HepG2 (cell line): ENCODE measurements around the gene ZNF530. TPM values are rescaled to one million over a fixed set of nuclear protein-coding genes. Genes with fewer than 3 reads are reported as not detected.

ENCODE experiments used
- ATF1 ChIP-seq: IDR thresholded peaks from 2 replicates; pipeline ENCODE4 v1.6.1; 2016; ENCODE audit warnings: mild to moderate bottlenecking, control low read depth
- ATF7 ChIP-seq, 2 experiments: fragments of 450-650 bp in 1 of 2; sonication (generic) in 1 of 2; formaldehyde crosslinking in 1 of 2; IDR thresholded peaks; 2 replicates each; pipeline versions ENCODE4 v1.4.0 to v1.6.1; 2016 to 2020; ENCODE audit warnings: antibody characterized with exemption in 1 of 2, mild to moderate bottlenecking in 1 of 2, missing genetic modification reagents in 1 of 2
- CHD4 ChIP-seq: fragments of 200-600 bp; sonication (generic); IDR thresholded peaks from 2 replicates; pipeline ENCODE4 v1.7.0; 2017; ENCODE audit warnings: mild to moderate bottlenecking, low read length, borderline replicate concordance
- EP300 ChIP-seq, 3 experiments: sonication (generic) in 1 of 3; formaldehyde crosslinking in 1 of 3; IDR thresholded peaks; 2 replicates each; pipeline versions ENCODE4 v1.5.1 to v1.6.1; 2011 to 2020; ENCODE audit warnings: low read depth in 2 of 3, low read length in 2 of 3, borderline replicate concordance in 1 of 3, improper control_type of control experiment in 1 of 3, mild to moderate bottlenecking in 1 of 3, missing genetic modification reagents in 1 of 3, moderate library complexity in 1 of 3
- FOSL1 ChIP-seq: sonication (generic); formaldehyde crosslinking; IDR thresholded peaks from 2 replicates; pipeline ENCODE4 v1.9.0; 2021; ENCODE audit warnings: missing genetic modification reagents, borderline replicate concordance
- FOXJ3 ChIP-seq: sonication (generic); formaldehyde crosslinking; IDR thresholded peaks from 2 replicates; pipeline ENCODE4 v1.4.0; 2020; ENCODE audit warnings: missing genetic modification reagents, mild to moderate bottlenecking, borderline replicate concordance
- HNF4G ChIP-seq, 2 experiments: sonication (generic) in 1 of 2; formaldehyde crosslinking in 1 of 2; IDR thresholded peaks; 2 replicates each; pipeline versions ENCODE4 v1.4.0 to v1.6.1; 2011 to 2020; ENCODE audit warnings: borderline replicate concordance in 2 of 2, low read depth in 2 of 2, mild to moderate bottlenecking in 2 of 2, low read length in 1 of 2, missing genetic modification reagents in 1 of 2, moderate library complexity in 1 of 2
- KDM1A ChIP-seq: IDR thresholded peaks from 2 replicates; pipeline ENCODE4 v1.6.1; 2016; ENCODE audit warnings: missing compliant biosample characterization
- KLF12 ChIP-seq: sonication (generic); formaldehyde crosslinking; IDR thresholded peaks from 2 replicates; pipeline ENCODE4 v1.4.0; 2020; ENCODE audit warnings: missing genetic modification reagents, borderline replicate concordance
- MXD4 ChIP-seq: IDR thresholded peaks from 2 replicates; pipeline ENCODE4 v1.6.1; 2016; ENCODE audit warnings: mild to moderate bottlenecking, missing biosample characterization, missing genetic modification reagents
- NCOA2 ChIP-seq: sonication (generic); formaldehyde crosslinking; IDR thresholded peaks from 2 replicates; pipeline ENCODE4 v1.8.0; 2022; ENCODE audit warnings: inconsistent platforms
- NCOR1 ChIP-seq: fragments of 200-600 bp; sonication (generic); IDR thresholded peaks from 2 replicates; pipeline ENCODE4 v1.7.0; 2017; ENCODE audit warnings: antibody characterized with exemption, low read length, borderline replicate concordance
- RAD21 ChIP-seq: fragments of 450-650 bp; formaldehyde crosslinking; IDR thresholded peaks from 2 replicates; pipeline ENCODE4 v1.5.0; 2020; ENCODE audit warnings: mild to moderate bottlenecking
- RAD51 ChIP-seq: fragments of 450-650 bp; IDR thresholded peaks from 2 replicates; pipeline ENCODE4 v1.6.1; 2016; ENCODE audit warnings: borderline replicate concordance
- REL ChIP-seq: sonication (generic); formaldehyde crosslinking; conservative IDR thresholded peaks from 2 replicates; pipeline ENCODE4 v1.8.0; 2022; ENCODE audit warnings: mild to moderate bottlenecking, missing genetic modification reagents, moderate library complexity
- U2AF2 ChIP-seq: fragments of 200-400 bp; formaldehyde crosslinking; IDR thresholded peaks from 2 replicates; pipeline ENCODE4 v1.6.1; 2017; ENCODE audit warnings: low read depth, mild to moderate bottlenecking, low read length
- ZMYM4 ChIP-seq: sonication (generic); formaldehyde crosslinking; IDR thresholded peaks from 2 replicates; pipeline ENCODE4 v1.8.1; 2023; ENCODE audit warnings: mild to moderate bottlenecking, missing genetic modification reagents
- ZNF274 ChIP-seq: sonication (generic); formaldehyde crosslinking; IDR thresholded peaks from 2 replicates; pipeline ENCODE4 v1.5.1; 2020; ENCODE audit warnings: mild to moderate bottlenecking, missing genetic modification reagents
- ZNF282 ChIP-seq: fragments of 450-650 bp; IDR thresholded peaks from 2 replicates; pipeline ENCODE4 v1.6.1; 2018; ENCODE audit not compliant: partially characterized antibody
- ZNF501 ChIP-seq: sonication (generic); formaldehyde crosslinking; IDR thresholded peaks from 2 replicates; pipeline ENCODE4 v1.5.1; 2020; ENCODE audit warnings: mild to moderate bottlenecking, moderate library complexity, missing genetic modification reagents
- ZNF564 ChIP-seq: sonication (generic); formaldehyde crosslinking; IDR thresholded peaks from 2 replicates; pipeline ENCODE4 v1.8.1; 2023; ENCODE audit warnings: mild to moderate bottlenecking, missing genetic modification reagents
- ZNF703 ChIP-seq: sonication (generic); formaldehyde crosslinking; IDR thresholded peaks from 2 replicates; pipeline ENCODE4 v1.5.1; 2020; ENCODE audit warnings: missing genetic modification reagents, mild to moderate bottlenecking, moderate library complexity, borderline replicate concordance
- polyA plus RNA-seq, 8 experiments: library from polyadenylated mRNA; depleted of rRNA in 3 of 8; stranded (reverse) in 7 of 8; unstranded in 1 of 8; fragments of >200 nt; fragmentation: Illumina TruSeq in 4 of 8; extraction: Trizol in 4 of 8; gene quantifications; 2 replicates each; pipeline versions ENCODE4 v1.2.1 to v1.2.3, GENCODE V29; 2011 to 2016; ENCODE audit warnings: low read depth in 4 of 8, missing spikeins in 1 of 8, mixed read lengths in 1 of 8; ENCODE audit not compliant: insufficient read depth in 1 of 8
- total RNA-seq, 5 experiments: library from RNA; depleted of rRNA; stranded (reverse); fragments of >200 nt; fragmentation: Illumina TruSeq; extraction: Trizol; gene quantifications; 2 replicates each; pipeline ENCODE4 v1.2.3, GENCODE V29; 2016; ENCODE audit warnings: low read depth in 1 of 5
- TF ChIP-seq, protein P1 (sequence below): sonication (generic); formaldehyde crosslinking; IDR thresholded peaks from 2 replicates; pipeline ENCODE4 v1.5.1; 2020; ENCODE audit warnings: mild to moderate bottlenecking, missing genetic modification reagents
- TF ChIP-seq, protein P2 (sequence below): sonication (generic); formaldehyde crosslinking; IDR thresholded peaks from 2 replicates; pipeline ENCODE4 v1.4.0; 2020; ENCODE audit warnings: mild to moderate bottlenecking, missing genetic modification reagents
- TF ChIP-seq, protein P3 (sequence below): IDR thresholded peaks from 2 replicates; pipeline ENCODE4 v1.6.1; 2016; ENCODE audit warnings: missing compliant biosample characterization, missing genetic modification reagents, borderline replicate concordance
- TF ChIP-seq, protein P4 (sequence below): IDR thresholded peaks from 2 replicates; pipeline ENCODE4 v1.6.1; 2012; ENCODE audit warnings: inconsistent platforms

ZNF530 gene
- total and polyA plus RNA-seq, 2 of the 13 experiments (the other 11 are each of a cell fraction or from before 2014, with no cell fraction given), result 1.1 to 7.8 TPM

DNA sequence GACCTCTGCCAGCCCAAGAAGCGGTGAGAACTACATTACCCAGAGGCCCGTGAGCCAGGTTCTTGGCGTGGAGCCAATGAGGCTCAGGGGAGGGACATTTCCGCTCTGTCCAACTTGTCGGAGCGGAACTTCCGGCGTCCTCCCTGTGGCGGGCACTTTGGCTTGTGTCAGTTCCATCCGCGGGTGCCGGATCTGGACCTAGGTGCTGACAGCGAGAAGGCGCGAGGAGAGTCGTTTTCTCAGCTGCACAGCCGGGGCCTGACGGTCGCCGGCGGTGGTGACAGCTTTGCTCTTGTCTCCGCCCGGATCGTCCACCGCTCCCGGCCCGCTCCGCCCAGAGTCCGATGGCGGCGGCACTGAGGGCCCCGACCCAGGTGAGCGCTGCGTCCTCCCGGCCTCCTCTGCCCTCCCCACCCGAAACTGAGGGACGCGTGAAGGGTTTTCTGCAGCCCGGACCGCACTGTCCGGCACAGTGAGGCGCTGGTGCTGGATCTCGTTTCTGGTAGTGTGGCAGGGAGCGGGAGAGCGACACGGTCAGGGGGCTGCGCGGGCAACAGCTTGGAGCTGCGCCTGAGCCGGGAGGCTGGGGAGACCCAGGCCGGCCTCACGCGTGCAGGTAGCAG is at the start of gene ZNF530 (continued):
- TF ChIP-seq, protein P1, sequence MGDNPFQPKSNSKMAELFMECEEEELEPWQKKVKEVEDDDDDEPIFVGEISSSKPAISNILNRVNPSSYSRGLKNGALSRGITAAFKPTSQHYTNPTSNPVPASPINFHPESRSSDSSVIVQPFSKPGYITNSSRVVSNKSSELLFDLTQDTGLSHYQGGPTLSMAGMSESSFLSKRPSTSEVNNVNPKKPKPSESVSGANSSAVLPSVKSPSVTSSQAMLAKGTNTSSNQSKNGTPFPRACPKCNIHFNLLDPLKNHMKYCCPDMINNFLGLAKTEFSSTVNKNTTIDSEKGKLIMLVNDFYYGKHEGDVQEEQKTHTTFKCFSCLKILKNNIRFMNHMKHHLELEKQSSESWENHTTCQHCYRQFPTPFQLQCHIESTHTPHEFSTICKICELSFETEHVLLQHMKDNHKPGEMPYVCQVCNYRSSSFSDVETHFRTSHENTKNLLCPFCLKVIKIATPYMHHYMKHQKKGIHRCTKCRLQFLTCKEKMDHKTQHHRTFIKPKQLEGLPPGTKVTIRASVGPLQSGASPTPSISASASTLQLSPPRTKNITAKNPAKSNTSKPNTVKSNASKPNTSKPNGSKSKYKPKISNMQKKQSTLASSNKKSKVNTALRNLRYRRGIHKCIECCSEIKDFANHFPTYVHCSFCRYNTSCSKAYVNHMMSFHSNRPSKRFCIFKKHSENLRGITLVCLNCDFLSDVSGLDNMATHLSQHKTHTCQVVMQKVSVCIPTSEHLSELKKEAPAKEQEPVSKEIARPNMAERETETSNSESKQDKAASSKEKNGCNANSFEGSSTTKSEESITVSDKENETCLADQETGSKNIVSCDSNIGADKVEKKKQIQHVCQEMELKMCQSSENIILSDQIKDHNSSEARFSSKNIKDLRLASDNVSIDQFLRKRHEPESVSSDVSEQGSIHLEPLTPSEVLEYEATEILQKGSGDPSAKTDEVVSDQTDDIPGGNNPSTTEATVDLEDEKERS (CRISPR knock-in tag), result no peak
- TF ChIP-seq ZNF501 (peak; percentile 71), HNF4G (IDR thresholded peaks at IDR 0.05; ENCODE audit: borderline replicate concordance, low read depth, low read length) (no peak), HNF4G (CRISPR knock-in tag; IDR thresholded peaks at IDR 0.05; ENCODE audit: borderline replicate concordance, low read depth) (no peak), MXD4 (CRISPR knock-in tag) (peak; percentile 67), KLF12 (CRISPR knock-in tag) (0 out of 2 replicates have a peak, but pooled peaks have one; percentile 54), FOXJ3 (CRISPR knock-in tag) (no peak), ATF1 (CRISPR knock-in tag) (0 out of 2 replicates have a peak, but pooled peaks have one; percentile 40), FOSL1 (no peak), ZNF564 (CRISPR knock-in tag) (no peak), REL (CRISPR knock-in tag) (no peak), ZMYM4 (peak; percentile 46; the same call in 1 of the 2 replicates), ZNF282 (no peak), KDM1A (CRISPR knock-in tag) (no peak), RAD21 (CRISPR knock-in tag) (no peak), NCOR1 (no peak), CHD4 (no peak), ATF7 (IDR thresholded peaks at IDR 0.05) (no peak), ATF7 (CRISPR knock-in tag; IDR thresholded peaks at IDR 0.05) (no peak), ZNF703 (no peak), U2AF2 (no peak), NCOA2 (CRISPR knock-in tag) (no peak), ZNF274 (CRISPR knock-in tag) (peak; percentile 95), EP300 (IDR thresholded peaks at IDR 0.05; ENCODE audit: low read depth in 2 of 2, low read length in 2 of 2) (0 out of 4 replicates have a peak, but pooled peaks of 1 of the 2 experiments have one; percentile 12), EP300 (CRISPR knock-in tag; IDR thresholded peaks at IDR 0.05; ENCODE audit: borderline replicate concordance) (no peak), RAD51 (no peak)
- TF ChIP-seq, protein P2, sequence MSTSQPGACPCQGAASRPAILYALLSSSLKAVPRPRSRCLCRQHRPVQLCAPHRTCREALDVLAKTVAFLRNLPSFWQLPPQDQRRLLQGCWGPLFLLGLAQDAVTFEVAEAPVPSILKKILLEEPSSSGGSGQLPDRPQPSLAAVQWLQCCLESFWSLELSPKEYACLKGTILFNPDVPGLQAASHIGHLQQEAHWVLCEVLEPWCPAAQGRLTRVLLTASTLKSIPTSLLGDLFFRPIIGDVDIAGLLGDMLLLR (CRISPR knock-in tag), result no peak
- TF ChIP-seq, protein P3, sequence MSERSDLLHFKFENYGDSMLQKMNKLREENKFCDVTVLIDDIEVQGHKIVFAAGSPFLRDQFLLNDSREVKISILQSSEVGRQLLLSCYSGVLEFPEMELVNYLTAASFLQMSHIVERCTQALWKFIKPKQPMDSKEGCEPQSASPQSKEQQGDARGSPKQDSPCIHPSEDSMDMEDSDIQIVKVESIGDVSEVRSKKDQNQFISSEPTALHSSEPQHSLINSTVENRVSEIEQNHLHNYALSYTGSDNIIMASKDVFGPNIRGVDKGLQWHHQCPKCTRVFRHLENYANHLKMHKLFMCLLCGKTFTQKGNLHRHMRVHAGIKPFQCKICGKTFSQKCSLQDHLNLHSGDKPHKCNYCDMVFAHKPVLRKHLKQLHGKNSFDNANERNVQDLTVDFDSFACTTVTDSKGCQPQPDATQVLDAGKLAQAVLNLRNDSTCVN (CRISPR knock-in tag), result no peak
- TF ChIP-seq, protein P4, sequence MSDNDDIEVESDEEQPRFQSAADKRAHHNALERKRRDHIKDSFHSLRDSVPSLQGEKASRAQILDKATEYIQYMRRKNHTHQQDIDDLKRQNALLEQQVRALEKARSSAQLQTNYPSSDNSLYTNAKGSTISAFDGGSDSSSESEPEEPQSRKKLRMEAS, result peak; percentile 72
